DMS79 (cell line): Measurements from ENCODE around the gene KRT35.

Experiments used
- DNase-seq: peaks from one replicate; lab custom pipeline; 2025; lab: John Stamatoyannopoulos, UW

KRT35 gene

DNA sequence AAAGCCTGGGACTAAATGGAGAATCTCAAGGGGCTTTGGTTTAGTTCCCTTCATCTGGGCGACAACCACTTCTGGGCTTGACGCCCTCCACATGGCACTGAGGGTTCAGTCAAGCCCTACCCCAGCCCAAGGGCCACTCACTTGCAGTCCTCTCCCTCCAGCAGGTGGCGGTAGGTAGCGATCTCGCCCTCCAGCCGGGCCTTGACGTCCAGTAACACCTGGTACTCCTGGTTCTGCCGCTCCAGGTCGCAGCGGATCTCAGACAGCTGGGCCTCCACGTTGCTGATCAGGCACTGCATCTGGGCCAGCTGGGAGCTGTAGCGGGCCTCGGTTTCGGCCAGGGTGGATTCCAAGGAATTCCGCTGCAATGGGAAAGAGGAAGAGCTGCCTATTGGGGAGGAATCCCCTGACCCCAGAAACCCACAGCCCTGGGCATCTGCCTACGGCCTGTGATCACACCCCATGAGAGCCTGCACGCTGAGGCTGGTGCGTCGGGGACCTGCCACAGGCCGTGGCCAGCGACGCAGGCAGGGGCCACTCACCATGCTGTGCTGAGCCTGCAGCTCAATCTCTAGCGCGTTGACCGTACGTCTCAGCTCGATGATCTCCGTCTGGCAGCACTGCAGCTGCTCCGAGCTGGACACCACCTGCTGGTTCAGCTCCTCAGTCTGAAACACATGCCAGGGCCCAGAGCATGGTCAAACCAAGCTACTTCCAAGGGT, 6.0 kb upstream of the KRT35 start:
- DNase-seq = no peak

DNA sequence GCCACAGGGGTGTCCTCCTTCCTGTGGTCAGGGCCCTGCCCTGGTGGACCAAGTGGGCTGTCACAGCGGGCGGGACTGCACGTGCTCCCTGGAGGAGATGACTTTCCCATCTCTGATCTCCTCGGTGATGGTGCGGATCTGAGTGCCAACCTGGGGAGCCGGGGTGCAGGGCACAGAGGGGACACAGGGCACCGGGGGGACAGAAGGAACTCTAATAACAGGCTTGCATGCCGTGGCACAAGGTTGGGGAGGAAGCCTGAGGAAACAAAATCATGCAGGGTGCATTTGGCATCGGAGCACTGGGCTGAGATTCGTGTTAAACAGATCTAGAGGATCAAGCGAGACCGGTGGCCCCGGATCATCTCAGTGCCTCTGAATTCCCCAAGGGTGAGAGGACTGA, 5.4 kb upstream of the KRT35 start:
- no peak for DNase-seq

DNA sequence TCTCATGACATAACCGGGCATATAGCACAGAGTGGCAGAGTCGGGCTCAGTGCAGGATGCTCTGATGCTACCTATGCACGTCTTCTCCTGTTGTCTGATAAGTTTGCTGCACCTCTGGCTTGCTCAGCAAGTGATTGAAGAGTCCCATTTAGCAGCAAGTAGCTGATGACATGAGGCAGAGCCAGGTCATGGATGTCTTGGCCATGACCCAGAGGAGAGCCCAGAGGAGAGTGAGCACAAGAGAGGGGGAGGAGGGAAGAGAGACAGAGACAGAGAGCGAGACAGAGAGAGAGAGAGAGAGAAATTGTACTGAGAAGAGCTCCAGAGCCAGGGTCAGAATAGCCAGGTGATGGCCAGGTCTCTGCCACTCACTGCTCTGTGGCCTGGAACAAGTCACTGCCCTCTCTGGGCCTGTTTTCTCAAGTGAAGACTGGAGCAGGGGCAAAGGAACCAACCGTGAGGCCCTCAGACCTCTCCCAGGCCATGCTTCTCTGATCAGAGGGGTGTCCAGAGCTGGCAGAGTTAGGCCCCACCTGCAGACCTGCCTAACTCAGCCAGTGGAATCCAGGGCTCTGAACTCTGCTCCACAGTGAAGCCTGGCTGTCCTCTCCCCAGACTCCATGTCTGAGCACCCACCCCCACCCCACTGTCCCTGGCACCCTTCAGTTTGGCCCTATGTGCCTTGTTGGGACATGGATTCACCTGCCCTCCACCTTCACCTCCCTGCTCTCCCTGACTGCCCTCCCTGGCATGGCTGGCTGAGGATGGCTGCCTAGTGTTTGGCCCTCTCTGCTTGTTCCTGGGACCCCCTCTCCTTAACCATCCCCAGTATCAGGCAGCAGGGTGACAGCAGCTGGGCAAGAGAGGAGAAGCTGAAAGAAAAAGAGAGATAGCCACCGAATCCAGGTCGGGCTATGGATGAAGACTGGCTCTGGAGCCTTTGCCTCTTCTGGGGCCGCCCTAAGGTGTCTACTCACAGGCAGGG, 4.3 kb upstream of the KRT35 start:
- no peak for DNase-seq

DNA sequence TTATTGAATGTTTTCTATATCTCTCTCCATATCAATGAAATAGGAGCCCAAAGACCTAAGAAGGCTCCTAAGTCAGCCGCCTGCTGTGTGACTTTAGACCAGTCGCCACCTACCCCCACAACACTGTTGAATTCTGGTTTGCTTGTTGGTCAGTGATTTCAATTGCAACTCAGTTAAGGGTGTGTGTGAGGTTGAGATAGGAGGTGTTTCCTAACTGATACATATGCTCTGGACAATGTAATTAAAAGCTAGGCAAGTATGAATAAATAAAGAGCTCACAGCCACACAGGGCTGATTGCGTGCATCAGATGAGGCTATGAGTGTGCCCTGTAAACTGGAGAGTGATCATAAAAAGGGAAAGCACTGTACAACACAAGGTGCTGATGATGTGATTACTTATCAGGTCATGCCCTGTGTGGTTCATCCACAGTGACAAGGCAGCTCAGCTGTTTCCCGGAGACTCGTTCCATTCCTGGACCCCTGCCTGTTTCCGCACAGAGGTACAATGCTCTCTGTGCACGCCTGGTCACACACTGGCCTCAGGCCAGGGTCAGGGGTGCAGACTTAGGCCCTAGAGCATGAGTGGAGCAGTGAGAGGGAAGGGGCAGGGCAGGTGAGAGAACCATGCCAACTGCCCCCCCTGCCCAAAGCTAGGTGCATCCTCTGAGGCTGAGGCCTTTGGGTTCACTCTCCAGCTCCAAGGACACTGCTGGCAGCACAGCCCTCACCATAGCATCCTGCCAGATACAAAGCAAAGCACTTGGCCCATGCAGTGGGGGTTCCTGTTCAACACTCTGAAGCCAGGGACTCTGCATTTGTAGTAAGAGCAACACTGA, 3.3 kb upstream of the KRT35 start:
- no peak for DNase-seq

DNA sequence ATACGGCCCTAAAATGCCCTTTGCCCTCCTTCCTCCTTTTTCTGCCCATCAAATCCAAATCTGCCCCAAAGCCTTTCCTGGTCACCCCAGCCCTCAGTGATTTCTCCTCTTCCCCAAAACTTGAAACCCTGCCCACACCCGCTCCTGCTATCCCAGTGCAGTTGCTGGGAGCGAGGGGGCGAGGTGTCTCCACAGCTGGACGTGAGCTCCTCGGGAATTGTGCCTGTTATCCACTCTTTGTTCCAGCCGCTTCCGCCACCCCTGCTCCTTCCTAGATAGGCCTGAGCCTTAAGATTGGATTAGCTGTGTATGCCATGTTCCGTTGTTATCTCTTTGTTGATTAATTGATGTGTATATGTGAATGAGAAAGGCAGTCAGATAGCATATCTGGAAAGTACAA, 2.6 kb upstream of the KRT35 start:
- DNase-seq = no peak

DNA sequence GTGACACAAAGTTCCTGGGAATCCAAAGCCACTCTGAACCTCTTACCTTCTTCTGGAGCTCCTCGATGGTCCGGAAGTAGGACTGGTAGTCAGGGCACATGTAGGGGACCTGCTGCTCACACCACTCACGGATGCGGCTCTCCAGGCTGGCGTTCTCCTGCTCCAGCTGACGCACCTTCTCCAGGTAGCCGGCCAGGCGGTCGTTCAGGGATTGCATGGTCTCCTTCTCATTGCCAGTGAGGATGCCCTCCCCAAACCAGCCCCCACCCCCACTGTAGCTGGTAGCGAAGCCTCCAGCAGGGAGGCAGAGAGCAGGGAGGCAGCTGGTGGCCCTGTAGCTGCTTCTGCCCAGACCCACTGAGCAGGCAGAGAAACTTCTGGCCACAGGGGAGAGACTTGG, 370 bp downstream of the KRT35 start:
- DNase-seq = no peak

DNA sequence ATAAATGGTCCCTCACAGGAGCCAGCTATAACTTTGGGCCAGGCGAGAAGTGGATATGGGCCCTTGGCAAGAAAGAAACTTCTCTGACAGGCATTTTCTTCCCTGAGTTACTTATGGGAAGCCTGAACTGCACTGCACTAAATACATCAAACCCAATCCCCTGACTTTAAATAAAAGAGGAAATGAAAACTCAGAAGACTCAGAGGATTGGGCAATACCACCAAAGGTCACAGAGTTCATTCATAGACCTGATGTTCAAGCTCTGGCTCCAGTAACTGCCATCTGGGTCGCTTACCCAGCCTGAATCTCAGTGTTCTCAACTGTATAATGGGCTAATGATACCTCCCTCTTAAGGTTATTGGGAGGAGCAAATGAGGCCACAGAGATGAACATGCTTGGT, 815 bp downstream of the KRT35 start:
- no peak for DNase-seq

DNA sequence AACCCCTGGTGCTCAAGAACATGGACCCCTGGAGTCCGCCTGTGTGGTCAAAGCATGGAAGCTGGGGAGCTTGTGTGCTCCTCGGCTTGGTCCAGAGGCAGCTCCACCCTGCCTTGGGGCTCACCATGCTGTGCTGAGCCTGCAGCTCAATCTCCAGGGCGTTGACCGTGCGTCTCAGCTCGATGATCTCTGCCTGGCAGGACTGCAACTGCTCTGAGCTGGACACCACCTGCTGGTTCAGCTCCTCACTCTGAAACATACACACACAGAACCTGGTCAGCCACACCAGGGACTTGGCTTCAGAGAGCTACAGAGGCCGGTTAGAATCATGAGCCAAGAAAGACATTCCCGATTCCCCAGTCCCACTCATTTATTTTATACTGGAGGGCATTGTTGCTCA, 2.7 kb downstream of the KRT35 start:
- no peak for DNase-seq

DNA sequence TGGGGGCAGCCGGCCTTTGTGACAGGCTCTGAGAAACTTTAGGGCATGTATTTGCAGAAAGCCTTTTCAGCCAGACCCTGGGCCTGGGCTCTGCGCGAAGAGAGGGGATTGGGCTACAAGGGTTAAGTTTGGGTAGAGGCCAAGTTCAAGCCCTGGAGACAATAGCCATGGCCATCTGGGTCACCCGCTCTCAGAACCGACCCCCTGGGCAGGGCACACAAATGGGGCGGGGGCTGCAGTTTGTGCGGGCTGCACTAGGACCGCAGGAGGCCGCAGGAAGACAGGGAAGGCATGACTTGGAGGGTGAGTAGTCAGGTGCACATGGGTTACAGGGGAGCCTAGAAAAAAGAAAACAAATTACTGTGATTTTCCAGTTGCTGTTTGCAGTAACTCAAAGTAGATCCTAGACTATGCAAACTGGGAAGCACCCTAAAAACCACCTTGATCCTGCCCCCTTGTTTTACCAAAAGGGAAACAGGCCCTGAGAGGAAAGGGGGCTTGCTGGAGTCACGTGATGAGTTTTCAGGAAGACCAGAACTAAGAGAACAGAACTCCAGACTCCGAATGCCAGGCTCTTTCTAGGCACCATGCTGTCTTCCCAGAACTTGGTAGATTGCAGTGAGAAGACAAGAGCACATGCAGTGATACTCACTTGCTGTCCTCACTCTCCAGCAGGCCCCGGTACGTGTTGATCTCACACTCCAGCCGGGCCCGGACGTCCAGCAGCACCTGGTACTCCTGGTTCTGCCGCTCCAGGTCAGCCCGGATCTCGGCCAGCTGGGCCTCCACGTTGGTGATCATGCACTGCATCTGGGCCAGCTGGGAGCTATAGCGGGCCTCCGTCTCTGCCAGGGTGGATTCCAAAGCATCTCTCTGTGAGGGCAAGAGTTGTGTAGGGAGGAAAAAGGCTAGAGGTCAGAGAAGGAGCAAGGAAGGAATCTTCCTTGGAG, 3.8 kb downstream of the KRT35 start:
- DNase-seq = no peak

DNA sequence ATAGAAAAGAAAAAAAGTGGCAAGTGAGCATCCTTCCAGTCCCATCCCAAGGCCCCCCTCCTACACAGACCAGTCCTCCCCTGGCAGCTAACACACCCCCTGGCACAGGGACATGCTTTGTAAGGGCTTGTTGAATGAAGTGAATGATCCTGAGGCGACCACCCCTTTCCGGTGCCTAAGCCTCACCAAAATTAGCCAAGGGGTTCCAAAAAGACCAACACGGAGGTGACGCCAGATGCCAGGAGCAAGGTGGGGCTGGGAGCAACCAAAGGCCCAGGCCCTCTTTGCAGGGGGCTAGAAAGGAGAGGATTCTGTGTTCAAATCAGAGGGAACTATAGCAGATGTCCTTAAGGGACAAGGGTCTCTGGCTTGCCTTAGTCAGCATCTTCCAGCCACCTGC, 5.5 kb downstream of the KRT35 start:
- DNase-seq = no peak

DNA sequence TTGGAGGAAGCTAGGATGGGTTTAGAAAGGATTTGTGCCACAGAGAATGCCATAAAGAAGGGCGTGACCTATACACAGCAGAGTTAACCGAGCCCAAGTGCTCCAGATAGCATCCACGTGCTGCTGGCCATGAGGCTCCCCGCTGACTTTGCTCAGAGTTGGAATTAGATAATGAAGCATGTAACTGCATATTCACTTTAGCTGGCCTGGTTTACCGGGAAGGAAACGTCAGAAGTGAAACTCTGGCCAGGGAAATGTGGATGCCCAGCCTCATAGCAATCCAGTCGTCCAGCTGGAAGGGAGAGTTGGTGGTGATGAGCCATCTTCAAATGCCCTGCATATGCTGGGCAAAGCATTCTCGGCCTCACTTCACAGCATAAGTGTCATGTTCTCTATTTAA, 6.1 kb downstream of the KRT35 start:
- no peak for DNase-seq

DNA sequence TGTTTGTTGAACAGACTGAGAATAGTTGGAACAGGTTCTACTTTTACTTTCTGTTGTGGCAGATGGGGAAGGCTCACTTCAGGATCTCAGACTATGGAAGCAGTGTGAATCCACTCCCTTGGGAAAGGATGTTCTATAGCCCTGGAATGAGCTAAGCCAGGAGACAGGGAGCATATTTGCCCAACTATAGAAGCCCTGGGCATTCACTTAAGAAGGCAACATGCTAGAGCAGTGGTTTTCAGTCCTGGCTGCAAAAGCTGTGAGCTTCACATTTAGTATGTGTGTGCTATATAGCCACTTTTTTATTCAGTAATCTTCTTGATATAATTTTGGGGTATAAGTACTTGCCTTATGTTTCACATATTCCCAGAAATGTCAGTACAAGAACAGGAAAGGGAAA, 12.6 kb downstream of the KRT35 start:
- DNase-seq = no peak

DNA sequence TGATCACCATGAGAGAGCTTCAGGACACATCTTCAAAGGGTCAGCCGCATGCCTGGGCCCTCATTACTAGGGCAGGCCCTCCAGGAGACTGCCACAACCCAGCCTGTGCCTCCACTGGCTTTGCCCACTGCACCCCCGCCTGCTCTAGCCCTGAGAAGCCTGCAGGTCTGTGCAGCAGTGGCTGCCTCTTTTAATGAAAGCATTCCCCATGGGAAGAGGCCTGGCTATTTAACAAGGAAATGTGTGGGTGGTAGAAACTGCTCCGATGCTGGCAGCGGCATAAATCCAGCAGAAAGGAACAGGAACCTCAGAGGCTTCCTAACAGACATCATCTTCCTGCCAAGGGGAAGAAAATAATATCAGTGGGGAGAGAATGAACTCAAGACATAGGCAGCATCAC, 13.4 kb downstream of the KRT35 start:
- no peak for DNase-seq

DNA sequence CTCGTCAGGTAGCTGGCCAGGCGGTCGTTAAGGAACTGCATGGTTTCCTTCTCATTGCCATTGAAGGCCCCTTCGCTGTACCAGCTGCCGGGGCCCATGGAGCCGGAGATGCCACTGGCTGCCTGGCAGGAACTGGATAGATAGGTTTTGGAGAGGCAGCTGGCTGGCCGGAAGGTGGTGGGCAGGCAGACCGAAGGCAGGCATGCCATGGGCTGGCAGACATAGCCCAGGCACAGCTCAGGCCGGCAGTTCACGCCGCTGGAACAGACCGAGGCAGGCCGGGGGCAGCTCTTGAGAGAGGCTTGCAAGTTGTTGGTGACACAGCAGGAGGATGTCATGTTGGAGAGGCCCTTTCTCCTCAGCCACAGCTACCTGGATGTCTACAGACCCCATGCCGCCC, 14.0 kb downstream of the KRT35 start, which contains the start of gene KRT32:
Gene KRT32, minus strand, starts transcription at position 399 of the 400 bp plus-strand sequence. Its CDS starts 61 bp downstream, at position 338.
- DNase-seq = no peak

DNA sequence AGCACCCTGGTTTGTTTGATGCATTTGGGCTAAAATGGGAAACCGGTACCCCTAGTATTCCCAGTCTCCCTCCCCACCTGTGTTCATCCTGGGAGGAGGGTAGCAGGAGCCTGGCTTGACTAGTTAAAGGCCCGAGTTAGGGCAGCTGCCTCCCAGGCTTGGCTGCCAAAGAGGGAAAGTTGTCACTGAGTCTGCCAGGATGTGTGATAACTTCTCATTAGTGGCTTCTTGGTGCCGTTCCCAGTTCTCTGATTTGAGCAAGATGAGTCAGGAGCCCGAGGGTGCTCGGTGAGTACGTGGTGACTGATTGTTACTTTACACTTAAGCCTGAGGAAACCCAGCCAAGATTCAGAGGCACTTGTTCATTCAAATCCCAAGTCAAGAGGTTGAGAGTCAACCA, 16.3 kb downstream of the KRT35 start:
- DNase-seq = peak; percentile 97

DNA sequence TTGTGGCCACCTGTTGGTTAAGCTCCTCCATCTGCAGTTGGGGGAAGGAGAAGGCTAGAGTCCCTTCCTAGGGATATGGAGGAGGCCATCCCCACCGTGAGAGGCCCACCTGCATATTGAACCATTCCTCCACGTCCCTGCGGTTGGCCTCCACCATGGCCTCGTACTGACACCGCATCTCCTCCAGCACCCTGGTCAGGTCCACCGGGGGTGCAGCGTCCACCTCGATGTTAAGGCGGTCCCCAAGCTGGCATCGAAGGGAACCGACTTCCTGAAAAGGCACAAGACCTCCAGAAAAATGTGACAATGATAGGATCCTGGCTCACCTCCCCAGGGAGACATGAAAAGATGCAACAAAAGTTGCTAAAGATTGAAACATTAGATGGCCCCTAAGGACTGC, 16.8 kb downstream of the KRT35 start:
- no peak for DNase-seq

DNA sequence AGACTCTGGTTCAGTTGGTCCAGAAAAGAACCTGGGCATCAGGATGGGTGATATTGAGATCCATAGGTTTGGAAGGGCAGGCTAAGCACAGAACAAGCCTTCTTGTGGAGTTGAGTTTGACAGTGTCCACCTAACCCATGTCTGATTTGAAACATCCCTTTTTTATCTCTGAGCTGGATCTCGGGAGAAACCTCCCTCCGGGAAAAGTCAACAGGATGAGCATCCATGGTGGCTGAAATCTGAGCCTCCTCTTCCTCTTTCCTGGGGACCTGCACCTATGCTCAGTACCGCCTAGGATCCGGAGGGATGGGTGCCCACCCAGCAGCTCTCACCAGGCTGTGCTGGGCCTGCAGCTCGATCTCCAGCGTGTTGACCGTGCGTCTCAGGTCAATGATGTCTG, 17.2 kb downstream of the KRT35 start:
- DNase-seq = no peak

DNA sequence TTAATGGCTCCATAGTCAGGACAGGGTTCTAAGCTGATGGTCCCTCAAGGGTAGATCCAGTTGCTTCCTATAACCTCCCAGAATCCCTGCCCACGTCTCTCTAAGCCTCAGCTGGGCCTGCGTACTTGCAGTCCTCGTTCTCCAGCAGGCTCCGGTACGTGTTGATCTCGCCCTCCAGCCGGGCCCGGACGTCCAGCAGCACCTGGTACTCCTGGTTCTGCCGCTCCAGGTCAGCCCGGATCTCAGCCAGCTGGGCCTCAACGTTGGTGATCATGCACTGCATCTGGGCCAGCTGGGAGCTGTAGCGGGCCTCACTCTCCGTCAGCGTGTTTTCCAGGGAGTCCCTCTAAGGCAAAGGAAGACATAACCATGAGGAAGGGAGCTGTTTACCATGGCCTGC, 18.2 kb downstream of the KRT35 start:
- no peak for DNase-seq

DNA sequence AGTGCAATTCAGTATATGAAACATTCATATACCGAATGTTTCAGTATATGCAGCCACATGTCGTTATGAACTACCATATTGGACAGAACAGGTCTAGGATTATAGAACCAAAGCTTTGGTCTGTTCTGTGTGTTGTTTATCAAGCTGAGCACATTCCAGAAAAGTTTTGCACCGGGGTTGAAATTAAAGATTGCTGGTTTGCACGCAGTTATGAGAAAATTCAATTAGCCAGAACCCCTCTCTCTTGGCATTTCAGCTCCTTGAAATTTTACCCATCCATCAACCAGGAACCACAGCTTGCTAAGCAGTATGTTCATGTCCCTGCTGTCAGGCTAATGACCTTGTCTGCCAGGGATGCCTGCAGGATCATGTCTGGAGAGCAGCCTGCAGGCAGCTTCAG, 23.3 kb downstream of the KRT35 start:
- peak; percentile 84 for DNase-seq

DNA sequence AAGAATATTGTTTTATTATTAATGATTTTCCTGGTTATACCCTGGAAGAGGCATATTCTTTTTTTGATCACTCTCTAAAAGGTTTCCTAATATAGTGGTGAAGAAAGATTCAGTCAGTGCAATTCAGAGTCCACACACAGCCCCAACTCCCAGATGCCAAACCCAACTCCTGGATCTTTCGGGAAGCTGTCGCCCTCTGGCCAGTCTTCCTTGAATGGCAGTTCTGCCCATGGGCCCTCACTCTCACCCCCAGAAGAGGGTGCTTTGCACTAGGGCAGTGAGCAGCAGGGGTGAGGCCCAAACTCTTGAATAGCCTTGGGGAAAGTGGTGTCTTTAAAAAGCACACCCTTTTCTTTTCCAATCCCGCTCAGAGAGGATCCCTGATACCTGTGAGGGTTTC, 24.7 kb downstream of the KRT35 start:
- no peak for DNase-seq

DNA sequence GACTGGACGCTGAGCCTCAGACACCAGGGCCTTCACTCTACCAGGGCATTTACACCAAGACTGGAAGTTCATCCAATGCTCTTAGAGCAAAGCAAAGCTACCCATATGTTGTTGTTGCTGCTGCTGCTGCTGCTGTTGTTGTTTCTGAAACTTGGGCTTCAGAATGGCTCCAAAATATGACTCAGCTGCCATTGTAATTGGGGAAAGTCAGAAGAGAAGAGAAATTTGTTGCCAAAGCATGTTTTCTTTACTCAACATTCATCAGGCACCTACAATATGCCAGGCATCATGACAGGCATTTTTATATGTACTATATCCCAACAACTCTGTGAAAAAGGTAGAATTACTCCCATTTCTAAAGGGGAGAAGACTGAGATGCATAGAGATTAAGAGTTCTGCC, 25.7 kb downstream of the KRT35 start:
- no peak for DNase-seq
